ENCODE measurements around the gene MTHFR. TPM values are rescaled to one million over a fixed set of nuclear protein-coding genes. Genes with fewer than 3 reads are reported as not detected.

Gene MTHFR
- total RNA-seq: 10 to 100 TPM; 30.3 to 81.4 TPM

- Histone ChIP-seq H3K4me3 (peak within 1 kb of the TSS; percentile 83), H3K4me1 (ENCODE audit: control insufficient read depth in 1 of 2, low read depth in 2 of 2) (peaks cover 30 to 62% of the 10 kb centered on the region in 2 donors), H3K27me3 (replicated peaks; ENCODE audit: insufficient read depth) (no peaks in the 10 kb centered on the region), H3K27ac (peak within 1 kb of the TSS; percentile 95 to 99), H3K9me3 (no peaks in the 10 kb centered on the region), H3K36me3 (peaks cover 9% of the 10 kb centered on the region)
- DNase-seq (ENCODE audit: low spot score): peak; percentile 94
- ATAC-seq (ENCODE audit: insufficient number of reproducible peaks, low FRiP score, low read depth): peak; percentile 84
- TF ChIP-seq CTCF (IDR thresholded peaks at IDR 0.05): no peak
Observed at GRCh38 chr1:11805422-11806306, at the start of gene MTHFR, which contains the start of gene CLCN6. Gene MTHFR, minus strand, starts transcription at chr1:11805964. Its CDS starts 2,848 bp downstream, at chr1:11803116. Gene CLCN6, plus strand, starts transcription at chr1:11806191. Its CDS starts 72 bp downstream, at chr1:11806263.

- Histone ChIP-seq H3K27ac (no peak overlapping the region), H3K36me3 (no peaks in the 10 kb centered on the region), H3K27me3 (replicated peaks; ENCODE audit: insufficient read depth) (no peaks in the 10 kb centered on the region), H3K4me3 (no peak overlapping the region), H3K4me1 (ENCODE audit: control insufficient read depth in 1 of 2, low read depth in 2 of 2) (peaks cover 0 to 3% of the 10 kb centered on the region in 2 donors), H3K9me3 (no peaks in the 10 kb centered on the region)
- no peak for TF ChIP-seq CTCF (IDR thresholded peaks at IDR 0.05)
- ATAC-seq (ENCODE audit: insufficient number of reproducible peaks, low FRiP score, low read depth) (no peak), DNase-seq (ENCODE audit: low spot score) (no peak)
Observed at GRCh38 chr1:11855430-11855829, 49.7 kb upstream of the MTHFR start.

- H3K9me3 ChIP-seq: no peaks in the 10 kb centered on the region
Observed at GRCh38 chr1:11854519-11854918, 48.8 kb upstream of the MTHFR start.

GRCh38 chr1:11851180-11851579 lies 45.4 kb upstream of the MTHFR start:
- H3K4me1 ChIP-seq (ENCODE audit: control insufficient read depth in 1 of 2, low read depth in 2 of 2): no peaks in the 10 kb centered on the region
- H3K27me3 ChIP-seq (replicated peaks; ENCODE audit: insufficient read depth): no peaks in the 10 kb centered on the region
- H3K27ac ChIP-seq: no peak overlapping the region
- ATAC-seq (ENCODE audit: insufficient number of reproducible peaks, low FRiP score, low read depth): no peak
- H3K9me3 ChIP-seq: no peaks in the 10 kb centered on the region
- peaks cover 6% of the 10 kb centered on the region for H3K36me3 ChIP-seq
- TF ChIP-seq CTCF (IDR thresholded peaks at IDR 0.05): no peak
- H3K4me3 ChIP-seq: no peak overlapping the region
- DNase-seq (ENCODE audit: low spot score): no peak

More at GRCh38 chr1:11854519-11854918, 48.8 kb upstream of the MTHFR start:
- H3K4me3 ChIP-seq: no peak overlapping the region
- DNase-seq (ENCODE audit: low spot score): no peak
- no peak for ATAC-seq (ENCODE audit: insufficient number of reproducible peaks, low FRiP score, low read depth)
- H3K27ac ChIP-seq: no peak overlapping the region
- no peaks in the 10 kb centered on the region for H3K27me3 ChIP-seq (replicated peaks; ENCODE audit: insufficient read depth)
- no peaks in the 10 kb centered on the region for H3K36me3 ChIP-seq
- TF ChIP-seq CTCF (IDR thresholded peaks at IDR 0.05): no peak
- peaks cover 0 to 3% of the 10 kb centered on the region in 2 donors for H3K4me1 ChIP-seq (ENCODE audit: control insufficient read depth in 1 of 2, low read depth in 2 of 2)

- DNase-seq (ENCODE audit: low spot score) (no peak), ATAC-seq (ENCODE audit: insufficient number of reproducible peaks, low FRiP score, low read depth) (no peak)
- H3K27ac ChIP-seq: no peak overlapping the region
- H3K9me3 ChIP-seq: no peaks in the 10 kb centered on the region
- H3K27me3 ChIP-seq (replicated peaks; ENCODE audit: insufficient read depth): no peaks in the 10 kb centered on the region
- H3K4me1 ChIP-seq (ENCODE audit: control insufficient read depth in 1 of 2, low read depth in 2 of 2): no peaks in the 10 kb centered on the region
- H3K4me3 ChIP-seq: no peak overlapping the region
- no peak for TF ChIP-seq CTCF (IDR thresholded peaks at IDR 0.05)
- H3K36me3 ChIP-seq: peaks cover 6% of the 10 kb centered on the region
Observed at GRCh38 chr1:11850156-11850555, 44.4 kb upstream of the MTHFR start.

Data from thoracic aorta (tissue), 2 donors.